IPS-20b (cell line): ENCODE data around the gene ITPRIP.

Experiments used
- H3K27ac ChIP-seq: one replicate; pipeline ENCODE4 v1.5.1; 2013; ENCODE audit warnings: low read length
- H3K27me3 ChIP-seq: 2 replicates; pipeline ENCODE4 v1.6.1; 2013; ENCODE audit warnings: mild to moderate bottlenecking, low read length, inconsistent platforms; ENCODE audit not compliant: insufficient read depth
- H3K36me3 ChIP-seq: 2 replicates; pipeline ENCODE4 v1.6.1; 2013; ENCODE audit warnings: low read depth, mild to moderate bottlenecking, inconsistent platforms, low read length, moderate library complexity; ENCODE audit not compliant: insufficient read depth
- H3K4me1 ChIP-seq: 2 replicates; pipeline ENCODE4 v1.6.1; 2013; ENCODE audit warnings: mild to moderate bottlenecking, control low read depth, inconsistent platforms, low read length, moderate library complexity; ENCODE audit not compliant: insufficient read depth
- H3K4me3 ChIP-seq: 2 replicates; pipeline ENCODE4 v1.5.1; 2013; ENCODE audit warnings: mild to moderate bottlenecking, low read length, inconsistent platforms
- H3K9ac ChIP-seq: 2 replicates; pipeline ENCODE4 v1.6.1; 2013; ENCODE audit warnings: low read depth, mild to moderate bottlenecking, inconsistent platforms, low read length, moderate library complexity
- H3K9me3 ChIP-seq: 2 replicates; pipeline ENCODE4 v1.6.1; 2013; ENCODE audit warnings: mild to moderate bottlenecking, low read depth, low read length, inconsistent platforms; ENCODE audit not compliant: insufficient read depth

ITPRIP gene

GRCh38 chr10:104351919-104352318, 13.7 kb upstream of the ITPRIP start:
- H3K36me3 ChIP-seq, result no peaks in the 10 kb centered on the region
- no peaks in the 10 kb centered on the region for H3K9me3 ChIP-seq
- H3K27ac ChIP-seq, result no peak overlapping the region
- peaks cover 8% of the 10 kb centered on the region for H3K4me1 ChIP-seq
- H3K9ac ChIP-seq, result no peak overlapping the region
- H3K27me3 ChIP-seq, result peaks cover 24% of the 10 kb centered on the region
- no peak overlapping the region for H3K4me3 ChIP-seq

- no peaks in the 10 kb centered on the region for H3K9me3 ChIP-seq
- no peaks in the 10 kb centered on the region for H3K36me3 ChIP-seq
- peaks cover 8% of the 10 kb centered on the region for H3K4me1 ChIP-seq
- no peak overlapping the region for H3K9ac ChIP-seq
- peaks cover 24% of the 10 kb centered on the region for H3K27me3 ChIP-seq
- no peak overlapping the region for H3K27ac ChIP-seq
- H3K4me3 ChIP-seq, result no peak overlapping the region
Observed at GRCh38 chr10:104351061-104351702, 12.9 kb upstream of the ITPRIP start.

GRCh38 chr10:104350127-104350635, 11.9 kb upstream of the ITPRIP start:
- H3K36me3 ChIP-seq, result no peaks in the 10 kb centered on the region
- 0 out of 2 replicates have a peak overlapping the region, but pooled peaks have one; percentile 15 for H3K4me3 ChIP-seq
- peaks cover 22% of the 10 kb centered on the region for H3K27me3 ChIP-seq
- H3K9ac ChIP-seq, result peak overlapping the region; percentile 12; the same call in 1 of the 2 replicates
- H3K9me3 ChIP-seq, result no peaks in the 10 kb centered on the region
- no peak overlapping the region for H3K27ac ChIP-seq
- peaks cover 8% of the 10 kb centered on the region for H3K4me1 ChIP-seq

- H3K4me3 ChIP-seq, result 0 out of 2 replicates have a peak overlapping the region, but pooled peaks have one; percentile 15
- H3K36me3 ChIP-seq, result no peaks in the 10 kb centered on the region
- no peak overlapping the region for H3K27ac ChIP-seq
- peak overlapping the region; percentile 12; the same call in 1 of the 2 replicates for H3K9ac ChIP-seq
- H3K27me3 ChIP-seq, result peaks cover 17% of the 10 kb centered on the region
- H3K4me1 ChIP-seq, result peaks cover 8% of the 10 kb centered on the region
- H3K9me3 ChIP-seq, result no peaks in the 10 kb centered on the region
Observed at GRCh38 chr10:104349623-104350126, 11.4 kb upstream of the ITPRIP start.

GRCh38 chr10:104348601-104349000, 10.3 kb upstream of the ITPRIP start:
- Histone ChIP-seq H3K4me1 (peaks cover 8% of the 10 kb centered on the region), H3K4me3 (no peak overlapping the region), H3K9me3 (no peaks in the 10 kb centered on the region), H3K36me3 (no peaks in the 10 kb centered on the region), H3K27me3 (peaks cover 6% of the 10 kb centered on the region; the same call in 1 of the 2 replicates), H3K27ac (no peak overlapping the region), H3K9ac (no peak overlapping the region)

- H3K27me3 ChIP-seq, result no peaks in the 10 kb centered on the region
- H3K27ac ChIP-seq, result no peak overlapping the region
- H3K4me3 ChIP-seq, result no peak overlapping the region
- no peaks in the 10 kb centered on the region for H3K9me3 ChIP-seq
- H3K4me1 ChIP-seq, result peaks cover 12% of the 10 kb centered on the region
- no peak overlapping the region for H3K9ac ChIP-seq
- H3K36me3 ChIP-seq, result no peaks in the 10 kb centered on the region
Observed at GRCh38 chr10:104347295-104348045, 9.2 kb upstream of the ITPRIP start.

- H3K4me3 ChIP-seq, result no peak overlapping the region
- no peaks in the 10 kb centered on the region for H3K36me3 ChIP-seq
- no peaks in the 10 kb centered on the region for H3K27me3 ChIP-seq
- H3K27ac ChIP-seq, result no peak overlapping the region
- peaks cover 12% of the 10 kb centered on the region for H3K4me1 ChIP-seq
- H3K9ac ChIP-seq, result no peak overlapping the region
- H3K9me3 ChIP-seq, result no peaks in the 10 kb centered on the region
Observed at GRCh38 chr10:104345941-104346340, 7.7 kb upstream of the ITPRIP start.

- no peaks in the 10 kb centered on the region for H3K27me3 ChIP-seq
- H3K9ac ChIP-seq, result no peak overlapping the region
- H3K4me3 ChIP-seq, result no peak overlapping the region
- no peak overlapping the region for H3K27ac ChIP-seq
- H3K36me3 ChIP-seq, result no peaks in the 10 kb centered on the region
- peaks cover 12% of the 10 kb centered on the region for H3K4me1 ChIP-seq
- H3K9me3 ChIP-seq, result no peaks in the 10 kb centered on the region
Observed at GRCh38 chr10:104345515-104345914, 7.2 kb upstream of the ITPRIP start.

GRCh38 chr10:104344219-104344618, 6.0 kb upstream of the ITPRIP start:
- peaks cover 5% of the 10 kb centered on the region for H3K27me3 ChIP-seq
- no peaks in the 10 kb centered on the region for H3K9me3 ChIP-seq
- no peaks in the 10 kb centered on the region for H3K36me3 ChIP-seq
- peaks cover 12% of the 10 kb centered on the region for H3K4me1 ChIP-seq
- H3K4me3 ChIP-seq, result no peak overlapping the region
- no peak overlapping the region for H3K27ac ChIP-seq
- no peak overlapping the region for H3K9ac ChIP-seq

GRCh38 chr10:104342941-104343411, 4.7 kb upstream of the ITPRIP start:
- H3K27me3 ChIP-seq, result peaks cover 9% of the 10 kb centered on the region
- no peaks in the 10 kb centered on the region for H3K36me3 ChIP-seq
- no peak overlapping the region for H3K4me3 ChIP-seq
- H3K9me3 ChIP-seq, result no peaks in the 10 kb centered on the region
- no peak overlapping the region for H3K27ac ChIP-seq
- H3K4me1 ChIP-seq, result peaks cover 12% of the 10 kb centered on the region
- no peak overlapping the region for H3K9ac ChIP-seq

- no peaks in the 10 kb centered on the region for H3K9me3 ChIP-seq
- no peaks in the 10 kb centered on the region for H3K36me3 ChIP-seq
- H3K9ac ChIP-seq, result no peak overlapping the region
- peaks cover 9% of the 10 kb centered on the region for H3K27me3 ChIP-seq
- no peak overlapping the region for H3K4me3 ChIP-seq
- no peak overlapping the region for H3K27ac ChIP-seq
- H3K4me1 ChIP-seq, result peaks cover 17% of the 10 kb centered on the region
Observed at GRCh38 chr10:104340641-104341040, 2.4 kb upstream of the ITPRIP start.
